SK-N-MC (cell line): ENCODE measurements around the gene HNRNPCL4.
"Not testable (repeated sequence)": the region's sequence is repeated elsewhere in the genome, so short reads cannot be mapped to it uniquely, and the experiment has no call there.

Experiments
- DNase-seq: peaks from one replicate; pipeline ENCODE4 v3.0.0-alpha.2; 2011; ENCODE audit warnings: low read depth, low spot score
- H3K27ac ChIP-seq: fragments of 200-600 bp; sonication (generic); 2 replicates; pipeline ENCODE4 v1.5.1; 2016; ENCODE audit warnings: mixed run types
- H3K36me3 ChIP-seq: fragments of 200-600 bp; sonication (generic); 2 replicates; pipeline ENCODE4 v1.6.1; 2017; ENCODE audit warnings: antibody characterized with exemption, low read length, mixed read lengths; ENCODE audit not compliant: insufficient read depth
- H3K4me3 ChIP-seq: fragments of 200-600 bp; sonication (generic); 2 replicates; pipeline ENCODE4 v1.5.1; 2016
- H3K9ac ChIP-seq: fragments of 200-600 bp; sonication (generic); 2 replicates; pipeline ENCODE4 v1.8.0; 2017; ENCODE audit warnings: mixed run types, mixed read lengths; ENCODE audit not compliant: insufficient read length
- H3K9me3 ChIP-seq: fragments of 200-600 bp; sonication (generic); 2 replicates; pipeline ENCODE4 v1.6.1; 2017; ENCODE audit warnings: low read depth, mild to moderate bottlenecking, antibody characterized with exemption, low read length, moderate library complexity, mixed read lengths

Gene HNRNPCL4

DNA sequence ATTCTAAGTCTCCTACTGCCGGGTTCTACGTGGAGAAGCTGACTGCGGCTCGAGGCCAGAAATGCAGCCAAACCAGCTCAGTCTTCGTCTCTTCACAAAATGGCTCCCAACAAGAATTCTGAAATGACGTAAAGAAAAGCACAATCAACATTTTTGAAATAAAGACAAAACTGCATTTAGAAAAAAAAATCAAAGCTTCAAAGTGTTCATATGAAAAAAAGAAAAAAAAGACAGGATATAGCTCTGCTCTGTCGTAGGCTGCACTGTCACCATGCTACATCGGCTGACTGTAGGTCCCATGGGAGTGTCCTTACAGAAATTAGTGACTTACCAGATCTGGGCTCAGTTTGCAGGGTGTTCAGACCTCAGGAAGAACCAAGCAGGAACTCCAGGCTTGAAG is at the start of gene HNRNPCL4:
TSS of gene HNRNPCL4 (minus strand) at position 101 of the 400 bp plus-strand sequence. CDS start 164 bp downstream, outside the sequence.
- not testable (repeated sequence) for H3K9ac ChIP-seq, H3K9me3 ChIP-seq, DNase-seq

DNA sequence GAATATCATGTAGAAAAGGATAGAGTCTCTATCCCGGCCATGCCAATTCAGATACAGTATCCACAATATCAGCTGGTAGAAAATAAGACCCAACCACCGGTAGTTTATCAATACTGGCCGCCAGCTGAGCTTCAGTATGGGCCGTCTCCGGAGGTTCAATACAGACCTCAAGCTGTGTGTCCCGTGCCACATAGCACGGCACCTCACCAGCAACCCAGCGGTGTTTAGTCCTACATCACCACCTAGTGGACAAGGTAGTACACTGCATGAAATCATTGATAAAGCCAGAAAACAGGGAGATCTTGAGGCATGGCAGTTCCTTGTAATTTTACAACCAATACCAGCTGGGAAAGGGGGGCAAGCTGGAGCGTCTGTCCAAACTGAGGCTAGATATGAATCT is 43.3 kb upstream of the HNRNPCL4 start:
- H3K9me3 ChIP-seq, DNase-seq, H3K9ac ChIP-seq, H3K36me3 ChIP-seq, H3K4me3 ChIP-seq, H3K27ac ChIP-seq: not testable (repeated sequence)

More for the DNA sequence above, at the start of gene HNRNPCL4:
- H3K36me3 ChIP-seq, H3K27ac ChIP-seq, H3K4me3 ChIP-seq: not testable (repeated sequence)

- H3K36me3 ChIP-seq, H3K9ac ChIP-seq: not testable (repeated sequence)
Measured at GRCh38 chr1:13201309-13201708, 35.9 kb upstream of the HNRNPCL4 start, which contains the start of gene PRAMEF13. Gene PRAMEF13 (minus strand): TSS chr1:13201409. CDS start chr1:13199589, 1,820 bp downstream.

GRCh38 chr1:13171548-13171947 is 6.1 kb upstream of the HNRNPCL4 start, which contains the start of gene PRAMEF9:
Gene PRAMEF9 (plus strand): TSS chr1:13171848. CDS start chr1:13175281, 3,433 bp downstream.
- H3K9me3 ChIP-seq, H3K27ac ChIP-seq, H3K36me3 ChIP-seq, DNase-seq, H3K9ac ChIP-seq, H3K4me3 ChIP-seq: not testable (repeated sequence)

More at GRCh38 chr1:13201309-13201708, 35.9 kb upstream of the HNRNPCL4 start, which contains the start of gene PRAMEF13:
- not testable (repeated sequence) for H3K27ac ChIP-seq, H3K9me3 ChIP-seq, DNase-seq, H3K4me3 ChIP-seq

- DNase-seq, H3K4me3 ChIP-seq, H3K9me3 ChIP-seq, H3K36me3 ChIP-seq, H3K27ac ChIP-seq, H3K9ac ChIP-seq: not testable (repeated sequence)
Measured at GRCh38 chr1:13155909-13156308, 9.5 kb downstream of the HNRNPCL4 start, which contains the start of gene PRAMEF26. Gene PRAMEF26 (minus strand): TSS chr1:13156009. CDS start chr1:13153095, 2,914 bp downstream.

- not testable (repeated sequence) for H3K4me3 ChIP-seq, H3K9me3 ChIP-seq, H3K9ac ChIP-seq, DNase-seq, H3K36me3 ChIP-seq, H3K27ac ChIP-seq
Measured at GRCh38 chr1:13116754-13117153, 48.7 kb downstream of the HNRNPCL4 start, which contains the start of gene HNRNPCL2. Gene HNRNPCL2 (minus strand): TSS chr1:13116854. CDS start chr1:13116400, 454 bp downstream.
